CD4-positive, alpha-beta T cell (primary cell): ENCODE results near the gene SNTG2. TPM values are rescaled to one million over a fixed set of nuclear protein-coding genes. Genes with fewer than 3 reads are reported as not detected.

Experiments
- ATAC-seq: fragments of 200-7000 bp; cut with Tn5 transposase; one replicate; pipeline ENCODE4 v1.10.0; 2022; ENCODE audit warnings: mild to moderate bottlenecking; ENCODE audit not compliant: poor library complexity
- CTCF ChIA-PET: fragments of 350-600 bp; sonication (Branson Sonifier 250); formaldehyde crosslinking; loops from one replicate; lab custom pipeline; 2021; ENCODE audit warnings: antibody characterized with exemption, inconsistent platforms; lab: Charles Lee
- POLR2A ChIA-PET: fragments of 350-600 bp; sonication (Branson Sonifier 250); formaldehyde crosslinking; loops from one replicate; lab custom pipeline; 2021; ENCODE audit warnings: antibody characterized with exemption, inconsistent platforms; lab: Charles Lee
- DNase-seq, 14 experiments: peaks; one replicate each; pipeline ENCODE4 v3.0.0-alpha.2; 2013 to 2020; ENCODE audit warnings: mixed read lengths in 2 of 14
- H3K27ac ChIP-seq, 2 donors: one replicate each; pipeline versions ENCODE4 v1.5.1 to v1.7.0; 2013; ENCODE audit warnings: low read length in 2 of 2, low read depth in 1 of 2, mild to moderate bottlenecking in 1 of 2
- H3K27me3 ChIP-seq, 2 experiments: 1 replicate in 1 of 2; 2 replicates in 1 of 2; pipeline versions ENCODE4 v1.6.1 to v1.7.0; 2013; ENCODE audit warnings: low read length in 2 of 2, control low read depth in 1 of 2, mild to moderate bottlenecking in 1 of 2, moderate library complexity in 1 of 2; ENCODE audit not compliant: insufficient read depth in 2 of 2, control insufficient read depth in 1 of 2
- H3K36me3 ChIP-seq: one replicate; pipeline ENCODE4 v1.6.1; 2013; ENCODE audit warnings: low read length, control low read depth; ENCODE audit not compliant: insufficient read depth
- H3K4me1 ChIP-seq: one replicate; pipeline ENCODE4 v1.6.1; 2013; ENCODE audit warnings: low read length, control low read depth; ENCODE audit not compliant: insufficient read depth
- H3K4me3 ChIP-seq: one replicate; pipeline ENCODE4 v1.5.1; 2013; ENCODE audit warnings: mild to moderate bottlenecking, low read length, moderate library complexity
- H3K9me3 ChIP-seq, 2 experiments: 1 replicate in 1 of 2; 2 replicates in 1 of 2; pipeline versions ENCODE4 v1.6.1 to v1.7.0; 2013; ENCODE audit warnings: low read length in 2 of 2, mild to moderate bottlenecking in 2 of 2, control low read depth in 1 of 2, moderate library complexity in 1 of 2; ENCODE audit not compliant: control insufficient read depth in 1 of 2, insufficient read depth in 1 of 2
- H3K27ac Mint-ChIP-seq: one replicate; pipeline ENCODE4 v1.8.0; 2020; ENCODE audit warnings: mixed read lengths
- H3K27me3 Mint-ChIP-seq: one replicate; pipeline ENCODE4 v1.8.0; 2021; ENCODE audit warnings: mixed read lengths
- H3K36me3 Mint-ChIP-seq: one replicate; pipeline ENCODE4 v1.8.0; 2021; ENCODE audit warnings: low read depth, mixed read lengths
- H3K4me1 Mint-ChIP-seq: one replicate; pipeline ENCODE4 v1.8.0; 2021; ENCODE audit warnings: low read depth, mixed read lengths
- H3K4me3 Mint-ChIP-seq: one replicate; pipeline ENCODE4 v1.8.0; 2020; ENCODE audit warnings: mild to moderate bottlenecking, mixed read lengths
- H3K9me3 Mint-ChIP-seq: one replicate; pipeline ENCODE4 v1.8.0; 2020; ENCODE audit warnings: mixed read lengths
- intact Hi-C, 2 experiments: fragments of 100-400 bp; cut with DNase I in 1 of 2; cut with micrococcal nuclease in 1 of 2; formaldehyde crosslinking; loops; one replicate each; pipeline versions ENCODE4 v1.15.1 to v1.9.0; 2023 to 2025; cut with DNase I, micrococcal nuclease
- total RNA-seq, 174 experiments: library from RNA in 2 of 174; stranded (reverse) in 2 of 174; gene quantifications; one replicate each; pipeline ENCODE4 v1.2.3 and lab custom pipeline; 2021 to 2026
- TF ChIP-seq, protein P1 (sequence below): fragments of 200-600 bp; IDR thresholded peaks from one replicate; pipeline ENCODE4 v1.8.0; 2022; ENCODE audit warnings: antibody characterized with exemption, mild to moderate bottlenecking

The SNTG2 gene
- total RNA-seq, 2 experiments from 2014 or later: 1.1 to 1.5 TPM

DNA sequence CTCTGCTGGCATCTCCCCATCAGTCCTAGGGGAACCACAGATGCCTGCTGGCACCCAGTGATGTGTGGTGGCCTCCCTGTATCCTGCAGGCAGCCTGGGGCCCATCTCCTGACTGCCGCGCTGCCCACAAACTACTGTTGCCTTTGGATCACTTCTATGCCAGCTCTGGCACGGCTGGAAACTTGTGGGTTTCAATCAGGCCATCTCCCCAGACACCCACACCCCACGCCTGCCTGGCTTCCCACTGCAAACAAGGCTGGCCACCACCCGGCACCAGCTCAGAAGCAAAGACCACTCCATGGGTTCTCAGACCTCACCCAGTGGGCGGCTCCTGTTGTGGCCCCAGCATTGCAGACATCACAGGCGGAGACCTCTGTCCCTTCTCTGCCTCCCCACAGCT, 447.5 kb downstream of the SNTG2 start:
- H3K27ac Mint-ChIP-seq: no peak overlapping the region

GRCh38 chr2:1400943-1401735, 450.5 kb downstream of the SNTG2 start:
- H3K27me3 ChIP-seq: no peaks in the 10 kb centered on the region

More for the DNA sequence above, 447.5 kb downstream of the SNTG2 start:
- H3K27ac ChIP-seq: no peak overlapping the region
- H3K4me1 ChIP-seq: no peaks in the 10 kb centered on the region
- intact Hi-C loops: no loop called here
- H3K36me3 Mint-ChIP-seq: no peaks in the 10 kb centered on the region
- TF ChIP-seq, protein P1, sequence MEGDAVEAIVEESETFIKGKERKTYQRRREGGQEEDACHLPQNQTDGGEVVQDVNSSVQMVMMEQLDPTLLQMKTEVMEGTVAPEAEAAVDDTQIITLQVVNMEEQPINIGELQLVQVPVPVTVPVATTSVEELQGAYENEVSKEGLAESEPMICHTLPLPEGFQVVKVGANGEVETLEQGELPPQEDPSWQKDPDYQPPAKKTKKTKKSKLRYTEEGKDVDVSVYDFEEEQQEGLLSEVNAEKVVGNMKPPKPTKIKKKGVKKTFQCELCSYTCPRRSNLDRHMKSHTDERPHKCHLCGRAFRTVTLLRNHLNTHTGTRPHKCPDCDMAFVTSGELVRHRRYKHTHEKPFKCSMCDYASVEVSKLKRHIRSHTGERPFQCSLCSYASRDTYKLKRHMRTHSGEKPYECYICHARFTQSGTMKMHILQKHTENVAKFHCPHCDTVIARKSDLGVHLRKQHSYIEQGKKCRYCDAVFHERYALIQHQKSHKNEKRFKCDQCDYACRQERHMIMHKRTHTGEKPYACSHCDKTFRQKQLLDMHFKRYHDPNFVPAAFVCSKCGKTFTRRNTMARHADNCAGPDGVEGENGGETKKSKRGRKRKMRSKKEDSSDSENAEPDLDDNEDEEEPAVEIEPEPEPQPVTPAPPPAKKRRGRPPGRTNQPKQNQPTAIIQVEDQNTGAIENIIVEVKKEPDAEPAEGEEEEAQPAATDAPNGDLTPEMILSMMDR: no peak
- H3K9me3 Mint-ChIP-seq: peaks cover 4% of the 10 kb centered on the region
- H3K27me3 ChIP-seq: no peaks in the 10 kb centered on the region
- H3K27me3 Mint-ChIP-seq: peaks cover 5% of the 10 kb centered on the region
- DNase-seq: no peak
- ATAC-seq: no peak
- ChIA-PET CTCF (no interaction called here), POLR2A (no interaction called here)
- H3K36me3 ChIP-seq: no peaks in the 10 kb centered on the region
- H3K9me3 ChIP-seq: peaks cover 0 to 18% of the 10 kb centered on the region in 2 experiments
- no peak overlapping the region for H3K4me3 Mint-ChIP-seq
- no peaks in the 10 kb centered on the region for H3K4me1 Mint-ChIP-seq
- no peak overlapping the region for H3K4me3 ChIP-seq

GRCh38 chr2:1402064-1402463, 451.4 kb downstream of the SNTG2 start:
- Mint-ChIP-seq H3K27ac (no peak overlapping the region), H3K4me1 (no peaks in the 10 kb centered on the region), H3K27me3 (no peaks in the 10 kb centered on the region), H3K9me3 (peaks cover 4% of the 10 kb centered on the region), H3K36me3 (no peaks in the 10 kb centered on the region), H3K4me3 (no peak overlapping the region)
- TF ChIP-seq, protein P1: no peak
- H3K4me3 ChIP-seq: no peak overlapping the region
- CTCF ChIA-PET: no interaction called here
- POLR2A ChIA-PET: no interaction called here
- no peaks in the 10 kb centered on the region for H3K36me3 ChIP-seq
- ATAC-seq: no peak
- no peaks in the 10 kb centered on the region for H3K27me3 ChIP-seq
- no peaks in the 10 kb centered on the region for H3K4me1 ChIP-seq
- DNase-seq: no peak
- peaks cover 0 to 18% of the 10 kb centered on the region in 2 experiments for H3K9me3 ChIP-seq
- intact Hi-C loops: no loop called here
- no peak overlapping the region for H3K27ac ChIP-seq

More at GRCh38 chr2:1400943-1401735, 450.5 kb downstream of the SNTG2 start:
- ATAC-seq: no peak
- H3K27ac Mint-ChIP-seq: no peak overlapping the region
- no peak overlapping the region for H3K4me3 Mint-ChIP-seq
- TF ChIP-seq, protein P1: no peak
- no peaks in the 10 kb centered on the region for H3K4me1 Mint-ChIP-seq
- H3K27ac ChIP-seq: no peak overlapping the region
- H3K4me1 ChIP-seq: no peaks in the 10 kb centered on the region
- intact Hi-C loops: no loop called here
- no peaks in the 10 kb centered on the region for H3K27me3 Mint-ChIP-seq
- no peak for DNase-seq
- H3K36me3 Mint-ChIP-seq: no peaks in the 10 kb centered on the region
- no peak overlapping the region for H3K4me3 ChIP-seq
- no peaks in the 10 kb centered on the region for H3K36me3 ChIP-seq
- POLR2A ChIA-PET: no interaction called here
- peaks cover 0 to 20% of the 10 kb centered on the region in 2 experiments for H3K9me3 ChIP-seq
- peaks cover 4% of the 10 kb centered on the region for H3K9me3 Mint-ChIP-seq
- CTCF ChIA-PET: no interaction called here
